ENCODE results near the gene RAB9A. TPM values are rescaled to one million over a fixed set of nuclear protein-coding genes. Genes with fewer than 3 reads are reported as not detected.
"Not testable (repeated sequence)": the region's sequence is repeated elsewhere in the genome, so short reads cannot be mapped to it uniquely, and the experiment has no call there.

The RAB9A gene
- polyA plus RNA-seq, 3 donors, result 17.9 to 38.1 (median 30.8) TPM

DNA sequence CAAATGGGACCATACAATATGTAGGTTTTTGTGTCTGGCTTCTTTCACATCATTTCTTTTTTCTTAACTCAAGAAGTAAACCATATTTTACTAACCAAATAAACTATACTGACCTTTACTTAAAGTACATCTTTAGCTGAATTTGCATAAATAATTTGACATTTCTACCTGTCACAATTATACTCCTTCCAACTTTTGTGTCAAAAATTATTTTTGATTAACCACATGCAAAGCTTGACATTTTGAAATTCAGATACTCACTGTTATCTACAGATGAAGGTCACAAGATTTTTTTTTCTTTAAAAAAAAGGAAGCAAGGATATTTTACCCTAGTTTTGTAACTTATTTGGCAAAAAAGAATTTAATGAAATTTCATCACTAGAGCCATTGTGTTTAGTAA, 12.0 kb upstream of the RAB9A start:
- H3K9me3 Mint-ChIP-seq, result peaks cover 0 to 15% (median 3%) of the 10 kb centered on the region in 7 donors

DNA sequence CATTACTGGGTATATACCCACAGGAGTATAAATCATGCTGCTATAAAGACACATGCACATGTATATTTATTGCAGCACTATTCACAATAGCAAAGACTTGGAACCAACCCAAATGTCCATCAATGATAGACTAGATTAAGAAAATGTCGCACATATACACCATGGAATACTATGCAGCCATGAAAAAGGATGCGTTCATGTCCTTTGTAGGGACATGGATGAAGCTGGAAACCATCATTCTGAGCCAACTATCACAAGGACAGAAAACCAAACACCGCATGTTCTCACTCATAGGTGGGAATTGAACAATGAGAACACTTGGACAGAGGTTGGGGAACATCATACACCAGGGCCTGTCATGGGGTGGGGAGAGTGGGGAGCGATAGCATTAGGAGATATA, 9.2 kb upstream of the RAB9A start:
- H3K27ac ChIP-seq (ENCODE audit: low read depth in 1 of 2, low read length in 2 of 2); H2AFZ ChIP-seq (ENCODE audit: insufficient read depth, low read depth, low read length, poor library complexity, severe bottlenecking); H3K4me3 ChIP-seq (replicated peaks in 1 of 3; ENCODE audit: low read depth in 2 of 3, low read length in 3 of 3); H3K36me3 ChIP-seq (replicated peaks in 1 of 2; ENCODE audit: control insufficient read depth in 1 of 2, insufficient read depth in 2 of 2, low read length in 2 of 2); H3K27ac Mint-ChIP-seq; H3K9me3 ChIP-seq (replicated peaks in 1 of 2; ENCODE audit: control insufficient read depth in 1 of 2, insufficient read depth in 1 of 2, low read length in 2 of 2); DNase-seq; H3K4me2 ChIP-seq (replicated peaks; ENCODE audit: extremely low read depth, low read length, poor library complexity, severe bottlenecking); H3K4me3 Mint-ChIP-seq; H3K27me3 ChIP-seq (ENCODE audit: control insufficient read depth in 2 of 2, insufficient read depth in 2 of 2, low read length in 2 of 2); H3K4me1 ChIP-seq (ENCODE audit: control insufficient read depth in 1 of 2, insufficient read depth in 2 of 2, low read length in 2 of 2); H4K20me1 ChIP-seq (ENCODE audit: insufficient read depth, low read length); H3K36me3 Mint-ChIP-seq; H3K79me2 ChIP-seq (ENCODE audit: insufficient read depth, low read length); intact Hi-C loops (cut with micrococcal nuclease); H3K9ac ChIP-seq (ENCODE audit: insufficient read depth, low read length, poor library complexity, severe bottlenecking); H3K4me1 Mint-ChIP-seq: not testable (repeated sequence)
- peaks cover 0 to 18% (median 2%) of the 10 kb centered on the region in 7 donors for H3K9me3 Mint-ChIP-seq
- H3K27me3 Mint-ChIP-seq (ENCODE audit: low read depth in 3 of 3), result peaks cover 0 to 11% (median 3%) of the 10 kb centered on the region in 3 donors
- 100% methylated on average over 2 of the region's 4 CpGs for WGBS (ENCODE audit: insufficient coverage)

More for the DNA sequence above, 12.0 kb upstream of the RAB9A start:
- Histone ChIP-seq H3K9me3 (replicated peaks in 1 of 2; ENCODE audit: control insufficient read depth in 1 of 2, insufficient read depth in 1 of 2, low read length in 2 of 2) (no peaks in the 10 kb centered on the region), H3K9ac (ENCODE audit: insufficient read depth, low read length, poor library complexity, severe bottlenecking) (no peak overlapping the region), H3K79me2 (ENCODE audit: insufficient read depth, low read length) (no peaks in the 10 kb centered on the region), H3K27ac (ENCODE audit: low read depth in 1 of 2, low read length in 2 of 2) (no peak overlapping the region), H3K27me3 (ENCODE audit: control insufficient read depth in 2 of 2, insufficient read depth in 2 of 2, low read length in 2 of 2) (no peaks in the 10 kb centered on the region), H2AFZ (ENCODE audit: insufficient read depth, low read depth, low read length, poor library complexity, severe bottlenecking) (no peak overlapping the region), H3K4me3 (replicated peaks in 1 of 3; ENCODE audit: low read depth in 2 of 3, low read length in 3 of 3) (no peak overlapping the region), H3K36me3 (replicated peaks in 1 of 2; ENCODE audit: control insufficient read depth in 1 of 2, insufficient read depth in 2 of 2, low read length in 2 of 2) (no peaks in the 10 kb centered on the region), H4K20me1 (ENCODE audit: insufficient read depth, low read length) (no peaks in the 10 kb centered on the region), H3K4me2 (replicated peaks; ENCODE audit: extremely low read depth, low read length, poor library complexity, severe bottlenecking) (no peak overlapping the region), H3K4me1 (ENCODE audit: control insufficient read depth in 1 of 2, insufficient read depth in 2 of 2, low read length in 2 of 2) (peaks cover 8 to 10% of the 10 kb centered on the region in 2 donors)
- H3K4me1 Mint-ChIP-seq, result peaks cover 9% of the 10 kb centered on the region
- H3K27me3 Mint-ChIP-seq (ENCODE audit: low read depth in 3 of 3), result peaks cover 0 to 7% (median 6%) of the 10 kb centered on the region in 3 donors
- H3K27ac Mint-ChIP-seq, result no peak overlapping the region
- intact Hi-C loops (cut with micrococcal nuclease), result no loop called here
- TF ChIP-seq, protein P1, sequence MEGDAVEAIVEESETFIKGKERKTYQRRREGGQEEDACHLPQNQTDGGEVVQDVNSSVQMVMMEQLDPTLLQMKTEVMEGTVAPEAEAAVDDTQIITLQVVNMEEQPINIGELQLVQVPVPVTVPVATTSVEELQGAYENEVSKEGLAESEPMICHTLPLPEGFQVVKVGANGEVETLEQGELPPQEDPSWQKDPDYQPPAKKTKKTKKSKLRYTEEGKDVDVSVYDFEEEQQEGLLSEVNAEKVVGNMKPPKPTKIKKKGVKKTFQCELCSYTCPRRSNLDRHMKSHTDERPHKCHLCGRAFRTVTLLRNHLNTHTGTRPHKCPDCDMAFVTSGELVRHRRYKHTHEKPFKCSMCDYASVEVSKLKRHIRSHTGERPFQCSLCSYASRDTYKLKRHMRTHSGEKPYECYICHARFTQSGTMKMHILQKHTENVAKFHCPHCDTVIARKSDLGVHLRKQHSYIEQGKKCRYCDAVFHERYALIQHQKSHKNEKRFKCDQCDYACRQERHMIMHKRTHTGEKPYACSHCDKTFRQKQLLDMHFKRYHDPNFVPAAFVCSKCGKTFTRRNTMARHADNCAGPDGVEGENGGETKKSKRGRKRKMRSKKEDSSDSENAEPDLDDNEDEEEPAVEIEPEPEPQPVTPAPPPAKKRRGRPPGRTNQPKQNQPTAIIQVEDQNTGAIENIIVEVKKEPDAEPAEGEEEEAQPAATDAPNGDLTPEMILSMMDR (IDR thresholded peaks at IDR 0.05), result no peak
- no peak overlapping the region for H3K4me3 Mint-ChIP-seq
- DNase-seq, result no peak
- H3K36me3 Mint-ChIP-seq, result no peaks in the 10 kb centered on the region

Data from CD14-positive monocyte (primary cell).